NCI-H146 treated with DMSO at 0.1 percent for 48 hours (cell line): ENCODE data around the gene MAST4.

Experiments used
- DNase-seq: peaks from one replicate; lab custom pipeline; 2025; ENCODE audit not compliant: unreplicated experiment; lab: John Stamatoyannopoulos, UW

The MAST4 gene

GRCh38 chr5:67009028-67009427 lies 412.8 kb downstream of the MAST4 start:
- no peak for DNase-seq

GRCh38 chr5:67010684-67011409 lies 414.7 kb downstream of the MAST4 start:
- no peak for DNase-seq

- DNase-seq, result no peak
Measured at GRCh38 chr5:67011422-67011821, 415.2 kb downstream of the MAST4 start.

GRCh38 chr5:67012171-67012570 lies 416.0 kb downstream of the MAST4 start:
- DNase-seq, result no peak

- DNase-seq, result no peak
Measured at GRCh38 chr5:67013719-67014118, 417.5 kb downstream of the MAST4 start.

GRCh38 chr5:67014191-67014590 lies 418.0 kb downstream of the MAST4 start:
- no peak for DNase-seq

GRCh38 chr5:67014957-67015400 lies 418.8 kb downstream of the MAST4 start:
- DNase-seq, result no peak

- peak; percentile 71 for DNase-seq
Measured at GRCh38 chr5:67015541-67016191, 419.5 kb downstream of the MAST4 start.

GRCh38 chr5:67019065-67019845 lies 423.1 kb downstream of the MAST4 start:
- no peak for DNase-seq

- no peak for DNase-seq
Measured at GRCh38 chr5:67020096-67020615, 424.0 kb downstream of the MAST4 start.

- no peak for DNase-seq
Measured at GRCh38 chr5:67021031-67021430, 424.8 kb downstream of the MAST4 start.

- DNase-seq, result no peak
Measured at GRCh38 chr5:67021521-67021920, 425.3 kb downstream of the MAST4 start.

GRCh38 chr5:67021962-67022361 lies 425.8 kb downstream of the MAST4 start:
- DNase-seq, result no peak

GRCh38 chr5:67025457-67025856 lies 429.3 kb downstream of the MAST4 start:
- no peak for DNase-seq

GRCh38 chr5:67026278-67026677 lies 430.1 kb downstream of the MAST4 start:
- no peak for DNase-seq

GRCh38 chr5:67027171-67027570 lies 431.0 kb downstream of the MAST4 start:
- no peak for DNase-seq

- no peak for DNase-seq
Measured at GRCh38 chr5:67028371-67028770, 432.2 kb downstream of the MAST4 start.

- DNase-seq, result no peak
Measured at GRCh38 chr5:67028941-67029340, 432.7 kb downstream of the MAST4 start.

- no peak for DNase-seq
Measured at GRCh38 chr5:67029481-67029880, 433.3 kb downstream of the MAST4 start.

GRCh38 chr5:67030289-67031056 lies 434.3 kb downstream of the MAST4 start:
- no peak for DNase-seq

- DNase-seq, result no peak
Measured at GRCh38 chr5:67031057-67031443, 434.9 kb downstream of the MAST4 start.
